Activated naive CD8-positive, alpha-beta T cell (primary cell): ENCODE measurements around the gene HSPB9.
A peak's percentile ranks its signal among the peaks of the same experiment; 100 is the strongest.
"Not testable (repeated sequence)": the region's sequence is repeated elsewhere in the genome, so short reads cannot be mapped to it uniquely, and the experiment has no call there.

Experiments used
- H3K27ac Mint-ChIP-seq: one replicate; pipeline ENCODE4 v1.8.0; 2021; ENCODE audit warnings: mixed read lengths
- H3K27me3 Mint-ChIP-seq: one replicate; pipeline ENCODE4 v1.8.0; 2021; ENCODE audit warnings: mixed read lengths
- H3K36me3 Mint-ChIP-seq: one replicate; pipeline ENCODE4 v1.8.0; 2021; ENCODE audit warnings: mixed read lengths
- H3K4me1 Mint-ChIP-seq: one replicate; pipeline ENCODE4 v1.8.0; 2021; ENCODE audit warnings: low read depth, mixed read lengths
- H3K4me3 Mint-ChIP-seq: one replicate; pipeline ENCODE4 v1.8.0; 2021; ENCODE audit warnings: mild to moderate bottlenecking, mixed read lengths
- H3K9me3 Mint-ChIP-seq: one replicate; pipeline ENCODE4 v1.8.0; 2021; ENCODE audit warnings: low read depth, mixed read lengths

The HSPB9 gene

DNA sequence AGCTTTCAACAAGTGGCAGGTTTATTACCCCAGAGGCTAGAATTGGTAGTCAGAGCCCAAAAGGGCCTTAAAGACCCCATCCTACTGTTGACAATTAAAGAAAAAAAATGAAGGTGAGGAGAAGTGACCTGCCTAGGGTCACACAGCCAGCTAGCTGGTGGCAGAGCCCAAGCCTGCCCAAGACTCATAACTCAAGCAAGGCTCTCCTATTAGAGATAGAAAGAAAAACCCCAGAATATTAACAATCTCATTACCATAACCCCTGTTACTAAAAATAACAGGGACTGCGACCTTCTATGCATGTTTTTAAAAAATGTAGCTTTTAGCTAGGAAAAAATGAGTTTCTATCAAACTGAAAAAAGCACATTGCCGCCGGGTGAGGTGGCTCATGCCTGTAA lies 14.0 kb downstream of the HSPB9 start:
- peaks cover 57% of the 10 kb centered on the region for H3K4me1 Mint-ChIP-seq
- no peaks in the 10 kb centered on the region for H3K9me3 Mint-ChIP-seq
- H3K36me3 Mint-ChIP-seq, result peaks cover 2% of the 10 kb centered on the region
- H3K27me3 Mint-ChIP-seq, result no peaks in the 10 kb centered on the region
- peak overlapping the region; percentile 28 for H3K27ac Mint-ChIP-seq
- H3K4me3 Mint-ChIP-seq, result no peak overlapping the region

GRCh38 chr17:42138749-42139492 lies 16.3 kb downstream of the HSPB9 start:
- Mint-ChIP-seq H3K27me3 (no peaks in the 10 kb centered on the region), H3K4me1 (peaks cover 49% of the 10 kb centered on the region), H3K4me3 (no peak overlapping the region), H3K9me3 (no peaks in the 10 kb centered on the region), H3K27ac (no peak overlapping the region), H3K36me3 (peaks cover 2% of the 10 kb centered on the region)

DNA sequence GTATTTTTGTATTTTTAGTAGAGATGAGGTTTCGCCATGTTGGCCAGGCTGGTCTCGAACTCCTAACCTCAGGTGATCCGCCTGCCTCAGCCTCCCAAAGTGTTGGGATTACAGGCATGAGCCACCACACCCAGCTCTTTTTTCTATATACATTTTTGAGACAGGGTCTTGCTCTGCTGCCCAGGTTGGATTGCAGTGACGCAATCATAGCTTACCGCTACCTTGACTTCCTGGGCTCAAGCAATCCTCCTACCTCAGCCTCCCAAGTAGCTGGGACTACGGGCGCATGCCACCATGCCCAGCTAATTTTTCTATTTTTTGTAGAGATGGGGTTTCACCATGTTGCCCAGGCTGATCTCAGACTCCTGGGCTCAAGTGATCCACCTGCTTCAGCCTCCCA lies 18.1 kb downstream of the HSPB9 start:
- not testable (repeated sequence) for H3K36me3 Mint-ChIP-seq, H3K9me3 Mint-ChIP-seq, H3K27me3 Mint-ChIP-seq, H3K27ac Mint-ChIP-seq, H3K4me3 Mint-ChIP-seq
- H3K4me1 Mint-ChIP-seq, result peaks cover 37% of the 10 kb centered on the region

GRCh38 chr17:42141382-42141781 lies 18.8 kb downstream of the HSPB9 start:
- Mint-ChIP-seq H3K4me3 (no peak overlapping the region), H3K9me3 (no peaks in the 10 kb centered on the region), H3K27me3 (no peaks in the 10 kb centered on the region), H3K36me3 (peaks cover 2% of the 10 kb centered on the region), H3K27ac (no peak overlapping the region), H3K4me1 (peaks cover 35% of the 10 kb centered on the region)

- Mint-ChIP-seq H3K27me3 (no peaks in the 10 kb centered on the region), H3K9me3 (no peaks in the 10 kb centered on the region), H3K36me3 (peaks cover 2% of the 10 kb centered on the region), H3K4me3 (no peak overlapping the region), H3K4me1 (peaks cover 38% of the 10 kb centered on the region), H3K27ac (no peak overlapping the region)
Measured at GRCh38 chr17:42142371-42142896, 19.8 kb downstream of the HSPB9 start.

- H3K9me3 Mint-ChIP-seq, H3K27ac Mint-ChIP-seq, H3K4me3 Mint-ChIP-seq, H3K36me3 Mint-ChIP-seq, H3K27me3 Mint-ChIP-seq: not testable (repeated sequence)
- peaks cover 36% of the 10 kb centered on the region for H3K4me1 Mint-ChIP-seq
Measured at GRCh38 chr17:42143138-42143537, 20.5 kb downstream of the HSPB9 start.

- Mint-ChIP-seq H3K9me3 (no peaks in the 10 kb centered on the region), H3K27ac (no peak overlapping the region), H3K27me3 (no peaks in the 10 kb centered on the region), H3K4me3 (no peak overlapping the region), H3K36me3 (no peaks in the 10 kb centered on the region), H3K4me1 (peaks cover 40% of the 10 kb centered on the region)
Measured at GRCh38 chr17:42146911-42147607, 24.5 kb downstream of the HSPB9 start.

DNA sequence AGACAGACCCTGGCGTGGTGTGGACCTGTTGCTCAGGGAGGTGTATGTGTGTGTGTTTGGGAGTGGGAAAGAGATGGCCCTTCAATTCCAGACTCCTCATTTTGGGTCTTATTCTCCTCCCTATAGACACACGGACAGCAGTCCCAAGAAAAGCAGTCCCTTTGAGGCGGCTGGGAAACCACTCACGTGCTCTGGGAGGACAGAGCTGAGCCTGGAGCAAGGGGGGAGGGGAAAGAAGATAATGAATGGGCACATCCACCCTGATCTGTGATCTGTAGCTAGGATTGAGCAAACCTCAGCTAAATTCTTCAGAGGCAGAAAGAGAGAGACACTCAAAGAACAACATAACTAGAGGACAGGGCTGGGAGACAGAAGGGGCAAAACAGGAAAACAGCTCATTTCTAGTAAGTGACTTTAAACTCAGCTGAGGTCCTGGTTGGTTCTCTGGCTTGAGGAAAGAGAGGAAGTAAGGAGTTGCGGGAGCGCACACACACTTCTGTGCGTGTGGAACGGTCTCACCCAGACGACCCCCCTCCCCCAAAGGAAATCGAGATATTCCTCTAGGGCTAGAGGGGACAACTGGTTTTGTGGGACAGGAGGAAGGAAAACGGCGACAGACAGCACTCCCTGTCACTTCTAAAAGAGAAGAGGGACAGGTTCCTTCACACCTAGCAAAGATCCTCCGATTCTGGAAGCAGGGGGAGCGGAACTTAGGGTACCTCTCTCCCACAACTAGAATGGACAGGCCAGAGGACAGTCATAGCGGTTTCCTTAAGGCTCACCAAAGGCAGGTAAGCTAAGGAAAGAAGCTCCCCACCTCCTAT lies 31.5 kb downstream of the HSPB9 start:
- Mint-ChIP-seq H3K27ac (peak overlapping the region; percentile 79), H3K36me3 (no peaks in the 10 kb centered on the region), H3K4me1 (peaks cover 33% of the 10 kb centered on the region), H3K27me3 (no peaks in the 10 kb centered on the region), H3K9me3 (no peaks in the 10 kb centered on the region), H3K4me3 (peak overlapping the region; percentile 94)

DNA sequence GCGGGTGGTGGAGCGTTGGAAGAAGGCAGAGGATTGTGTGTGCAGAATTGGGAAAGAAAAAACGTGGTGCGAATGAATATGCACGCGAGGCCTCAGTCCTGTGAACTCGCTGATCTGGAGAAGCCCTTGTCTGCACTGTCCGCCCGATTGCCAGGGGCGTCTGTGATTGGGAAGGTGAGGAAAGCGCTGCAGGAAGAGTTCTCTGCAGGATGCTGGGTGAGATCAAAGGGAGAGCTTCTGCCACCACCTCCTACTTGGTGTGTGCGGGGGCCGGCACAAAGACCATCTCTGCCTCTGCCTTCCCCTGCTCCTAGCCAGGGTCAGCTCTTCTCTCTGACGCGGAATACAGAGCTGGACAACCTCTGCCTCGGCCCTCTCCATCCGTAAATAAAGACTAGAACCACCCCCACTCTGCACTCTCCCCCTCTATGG lies 33.0 kb downstream of the HSPB9 start:
- Mint-ChIP-seq H3K4me1 (peaks cover 31% of the 10 kb centered on the region), H3K9me3 (no peaks in the 10 kb centered on the region), H3K27me3 (no peaks in the 10 kb centered on the region), H3K4me3 (peak overlapping the region; percentile 94), H3K36me3 (no peaks in the 10 kb centered on the region), H3K27ac (no peak overlapping the region)

DNA sequence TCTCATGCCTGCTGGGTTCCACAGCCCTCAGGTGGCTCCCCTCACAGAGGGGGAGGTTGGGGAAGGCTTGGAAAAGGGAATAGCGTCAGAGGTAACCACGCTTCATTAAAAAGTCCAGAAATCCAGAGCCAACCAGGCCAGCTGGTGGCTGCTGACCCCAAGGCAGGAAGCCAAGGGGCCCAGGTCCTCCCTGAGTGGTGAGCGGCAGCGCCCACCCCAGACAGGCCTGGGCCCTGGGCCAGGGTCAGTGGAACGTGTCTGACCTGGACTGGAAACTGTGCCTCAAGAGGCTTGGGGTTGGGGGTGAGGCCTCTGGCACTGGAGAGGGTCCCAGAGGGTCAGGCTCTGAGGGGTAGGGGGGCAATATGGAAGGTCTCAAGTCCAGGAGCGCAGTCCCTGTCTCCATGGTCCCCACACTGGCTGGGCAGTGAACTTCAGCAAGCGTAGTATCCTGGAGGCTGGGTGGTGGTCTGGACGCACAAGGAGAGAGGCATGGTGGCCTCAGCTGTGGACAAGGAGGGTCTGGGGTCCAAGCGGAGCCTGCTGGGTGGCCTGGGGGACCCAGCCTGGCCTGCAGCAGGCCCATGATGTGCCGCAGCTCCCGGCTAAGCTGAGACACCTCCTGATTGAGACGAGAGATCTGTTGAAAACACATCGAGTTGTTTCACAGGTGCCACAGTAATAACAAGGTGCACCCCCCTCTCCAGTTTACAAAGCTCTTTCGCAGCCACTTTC lies 37.4 kb downstream of the HSPB9 start:
- Mint-ChIP-seq H3K27me3 (no peaks in the 10 kb centered on the region), H3K27ac (no peak overlapping the region), H3K4me3 (no peak overlapping the region), H3K9me3 (no peaks in the 10 kb centered on the region), H3K4me1 (peaks cover 3% of the 10 kb centered on the region), H3K36me3 (no peaks in the 10 kb centered on the region)

- Mint-ChIP-seq H3K27ac (no peak overlapping the region), H3K4me3 (no peak overlapping the region), H3K9me3 (no peaks in the 10 kb centered on the region), H3K36me3 (no peaks in the 10 kb centered on the region), H3K4me1 (peaks cover 3% of the 10 kb centered on the region), H3K27me3 (no peaks in the 10 kb centered on the region)
Measured at GRCh38 chr17:42160531-42160910, 37.9 kb downstream of the HSPB9 start.

DNA sequence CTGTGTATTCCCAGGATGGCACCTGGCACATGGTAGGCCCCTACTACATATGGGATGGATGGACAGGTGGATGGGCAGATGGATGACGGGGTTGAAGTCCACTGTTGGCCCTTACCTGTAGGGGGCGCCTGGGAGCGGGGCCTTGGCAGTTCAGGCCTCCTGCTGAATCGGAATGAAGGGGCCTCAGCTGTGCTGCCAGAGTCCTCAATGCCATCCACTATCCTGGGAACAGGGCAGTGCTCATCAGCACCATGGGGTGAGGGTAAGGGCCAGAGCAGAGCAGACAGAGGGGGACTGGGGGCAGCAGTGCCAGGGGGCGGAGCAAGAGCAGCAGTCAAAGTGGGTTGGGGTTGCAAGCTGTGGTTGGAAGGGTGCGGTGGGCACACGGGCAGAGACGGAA lies 40.5 kb downstream of the HSPB9 start:
- Mint-ChIP-seq H3K4me1 (no peaks in the 10 kb centered on the region), H3K36me3 (no peaks in the 10 kb centered on the region), H3K9me3 (no peaks in the 10 kb centered on the region), H3K27me3 (no peaks in the 10 kb centered on the region), H3K4me3 (no peak overlapping the region), H3K27ac (no peak overlapping the region)

DNA sequence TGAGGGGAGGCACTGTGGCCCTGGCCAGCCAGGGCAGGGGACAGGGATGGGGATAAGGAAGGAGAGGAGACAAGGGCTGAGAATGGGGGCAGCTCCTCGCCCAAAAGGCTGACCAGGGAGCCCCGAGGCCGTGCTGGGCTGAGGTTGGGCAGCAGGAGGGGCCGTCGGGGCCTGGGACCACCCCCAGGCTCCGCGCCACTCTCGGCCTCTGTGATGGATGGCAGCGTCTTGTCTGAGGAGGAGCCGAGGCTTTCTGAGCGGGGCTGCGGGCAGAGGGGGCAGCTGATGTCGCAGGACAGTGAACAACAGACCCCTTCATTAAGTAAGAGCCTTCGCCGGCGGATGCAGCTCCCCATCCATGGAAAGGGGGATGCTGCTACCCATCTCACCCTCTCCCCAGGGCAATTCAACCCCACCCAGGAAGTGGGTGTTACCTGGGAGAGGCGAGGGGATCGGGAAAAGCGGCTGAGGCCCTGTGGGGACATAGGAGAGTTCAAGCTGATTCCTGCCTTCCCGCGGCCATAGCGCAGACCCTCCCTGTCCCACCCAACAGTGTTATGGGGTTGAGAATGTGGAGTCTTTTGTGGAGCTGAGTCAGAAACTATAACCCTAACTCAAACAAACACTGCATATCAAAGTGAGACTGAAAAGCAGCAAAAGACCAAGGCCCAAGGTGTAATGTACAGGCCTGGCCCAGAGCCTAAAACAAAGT lies 41.2 kb downstream of the HSPB9 start:
- H3K9me3 Mint-ChIP-seq, result no peaks in the 10 kb centered on the region
- no peaks in the 10 kb centered on the region for H3K4me1 Mint-ChIP-seq
- H3K4me3 Mint-ChIP-seq, result no peak overlapping the region
- no peaks in the 10 kb centered on the region for H3K27me3 Mint-ChIP-seq
- H3K36me3 Mint-ChIP-seq, result no peaks in the 10 kb centered on the region
- no peak overlapping the region for H3K27ac Mint-ChIP-seq

DNA sequence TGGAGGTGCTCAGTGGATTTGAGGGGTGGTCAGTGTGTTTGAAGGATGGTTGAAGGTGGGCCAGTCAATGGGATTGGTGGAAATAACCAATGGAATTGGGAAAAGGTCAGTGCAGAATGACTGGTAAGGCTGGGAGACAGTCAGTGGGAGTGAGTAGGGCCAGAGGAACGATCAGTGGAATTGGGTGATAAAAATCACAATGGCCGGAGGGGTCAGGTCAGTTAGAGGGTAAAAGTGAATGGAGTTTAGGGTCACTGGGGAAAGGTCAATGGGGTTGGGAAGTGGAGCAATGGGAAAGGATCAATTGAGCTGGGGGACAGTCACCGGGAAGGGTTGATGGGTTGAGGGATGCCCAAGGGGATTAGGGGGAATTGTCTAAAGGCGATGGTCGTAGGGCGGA lies 43.1 kb downstream of the HSPB9 start:
- Mint-ChIP-seq H3K4me3 (no peak overlapping the region), H3K27me3 (no peaks in the 10 kb centered on the region), H3K27ac (no peak overlapping the region), H3K36me3 (no peaks in the 10 kb centered on the region), H3K4me1 (no peaks in the 10 kb centered on the region), H3K9me3 (no peaks in the 10 kb centered on the region)
